K562 treated with DMSO at 1 percent for 4 hours (cell line): ENCODE measurements around the gene PYCARD. TPM values are rescaled to one million over a fixed set of nuclear protein-coding genes. Genes with fewer than 3 reads are reported as not detected.

Experiments
- total RNA-seq: library from RNA; unstranded; fragments of 300-600 nt; gene quantifications from 2 replicates; pipeline ENCODE4 v1.2.3, GENCODE V29; 2022; ENCODE audit not compliant: insufficient read depth

Gene PYCARD
- 47.8 and 60.3 TPM in 2 replicates for total RNA-seq

DNA sequence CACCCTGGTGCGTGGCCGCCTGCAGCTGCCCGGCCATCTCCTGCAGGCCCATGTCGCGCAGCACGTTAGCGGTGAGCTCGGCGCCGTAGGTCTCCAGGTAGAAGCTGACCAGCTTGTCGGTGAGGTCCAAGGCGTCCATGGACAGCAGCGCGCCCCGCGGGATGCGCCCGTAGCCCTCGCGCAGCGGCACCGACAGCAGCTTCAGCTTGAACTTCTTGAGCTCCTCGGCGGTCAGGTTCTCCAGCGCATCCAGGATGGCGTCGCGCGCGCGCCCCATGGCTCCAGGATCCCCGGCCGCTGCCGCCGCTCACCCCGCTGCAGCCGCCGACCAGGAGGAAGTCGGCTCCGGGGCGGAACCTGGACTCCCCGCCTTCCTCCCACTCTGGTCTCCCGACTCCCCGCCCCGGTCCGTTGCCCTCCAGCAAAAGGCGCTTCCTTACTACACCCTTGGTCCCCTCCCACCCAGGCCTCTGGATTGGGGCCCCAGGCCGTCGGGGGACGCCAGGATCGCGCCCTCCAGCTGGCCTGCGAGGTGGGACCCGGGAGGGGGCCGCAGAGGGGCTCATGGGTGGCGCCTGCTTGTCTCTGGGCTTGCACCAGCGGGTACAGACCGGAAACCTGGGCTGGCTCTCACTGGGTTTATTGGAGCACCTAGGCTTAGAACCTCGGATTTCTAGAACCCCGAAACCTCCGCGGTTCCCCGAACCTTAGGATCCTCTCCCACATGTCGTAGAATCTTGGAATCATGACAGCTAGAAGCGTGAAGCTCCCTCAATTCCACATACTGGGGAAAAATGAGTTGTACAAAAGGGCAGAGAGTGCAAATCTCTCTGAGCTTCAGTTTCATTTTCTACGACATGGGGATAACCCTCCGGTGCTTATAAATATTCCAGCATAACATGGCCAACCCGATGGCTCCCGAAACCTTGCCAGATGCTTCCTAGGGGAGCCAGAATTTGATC, at the start of gene PYCARD:
Gene PYCARD, minus strand, starts transcription at position 347 of the 962 bp plus-strand sequence. Its CDS starts 70 bp downstream, at position 277.

DNA sequence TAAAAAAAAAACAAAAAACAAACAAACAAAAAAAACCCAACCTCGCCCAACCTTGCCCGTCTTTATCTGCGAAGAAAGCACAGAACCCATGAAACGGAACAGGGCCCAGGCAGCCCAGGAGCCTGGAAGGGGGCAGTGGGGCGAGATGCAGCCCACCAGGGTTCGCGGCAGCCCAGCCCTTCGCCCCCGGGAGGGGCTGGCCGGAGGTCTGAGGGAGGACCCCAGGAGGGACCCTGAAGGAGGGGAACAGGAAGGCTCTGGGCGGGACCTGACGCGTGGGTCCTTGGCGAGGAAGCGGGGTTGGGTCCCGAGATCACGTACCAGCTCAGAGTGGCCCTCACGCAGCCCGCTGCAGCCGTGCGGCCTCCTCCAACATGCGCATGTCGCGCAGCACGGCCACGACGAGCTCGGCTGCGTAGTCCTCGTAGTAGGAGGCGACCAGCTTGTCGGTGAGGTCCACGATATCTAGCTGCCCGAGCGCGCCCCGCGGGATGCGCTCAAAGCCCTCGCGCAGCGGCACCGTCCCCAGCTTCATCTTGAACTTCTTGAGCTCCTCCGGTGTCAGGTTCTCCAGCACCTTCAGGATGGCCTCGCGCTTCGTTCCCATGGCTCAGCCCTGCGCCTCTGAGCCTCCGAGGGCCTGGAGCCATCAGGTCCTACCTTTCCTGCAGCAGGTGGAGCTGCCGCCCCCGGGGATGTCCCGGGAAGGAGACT, 14.0 kb upstream of the PYCARD start, which contains the start of gene PYDC1:
Gene PYDC1, minus strand, starts transcription at position 714 of the 714 bp plus-strand sequence. Its CDS starts 107 bp downstream, at position 607.

DNA sequence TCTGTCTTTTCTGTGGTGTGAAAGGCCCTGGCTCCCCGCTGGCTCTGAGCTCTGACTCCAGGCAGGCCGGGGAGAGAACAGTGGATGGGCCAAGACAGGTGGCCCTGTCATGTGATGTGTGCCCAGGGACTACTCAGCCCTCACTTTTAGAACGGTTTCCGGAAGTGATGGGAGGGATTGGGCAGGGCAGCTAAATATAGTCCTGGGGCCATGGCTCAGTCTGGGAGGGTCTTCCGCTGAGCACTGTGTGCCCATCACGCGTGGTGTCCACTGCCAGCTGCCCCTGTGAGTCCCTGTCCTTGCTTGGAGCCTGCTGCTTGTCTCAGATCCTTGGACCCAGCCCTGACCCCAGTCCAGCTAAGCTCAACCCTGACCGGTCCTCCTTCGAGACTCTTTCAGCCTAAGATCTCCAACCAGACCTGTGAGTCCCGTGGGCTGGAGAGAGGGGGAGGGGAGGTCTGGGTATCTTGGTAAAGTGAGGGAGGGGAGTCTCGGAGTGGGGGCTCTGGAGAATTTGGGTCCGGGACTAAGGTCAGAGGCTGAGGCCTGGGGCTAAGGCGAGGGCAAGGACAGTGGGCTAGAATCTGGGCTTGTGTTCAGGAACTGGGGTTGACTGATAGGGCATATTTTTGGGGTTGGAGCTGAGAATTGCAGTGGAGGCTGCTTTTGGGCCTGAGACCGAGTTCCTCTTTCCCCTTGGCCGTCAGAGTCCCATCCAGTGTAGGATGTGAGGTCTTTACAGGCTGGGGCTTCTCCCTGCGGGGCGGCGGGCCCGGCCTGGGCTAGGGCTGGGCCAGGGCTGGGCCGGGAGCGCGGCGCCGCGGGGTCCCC, 11.5 kb upstream of the PYCARD start, which contains the start of gene TRIM72:
Gene TRIM72, plus strand, starts transcription at position 243 of the 831 bp plus-strand sequence. CDS start 620 bp downstream, outside the sequence.

DNA sequence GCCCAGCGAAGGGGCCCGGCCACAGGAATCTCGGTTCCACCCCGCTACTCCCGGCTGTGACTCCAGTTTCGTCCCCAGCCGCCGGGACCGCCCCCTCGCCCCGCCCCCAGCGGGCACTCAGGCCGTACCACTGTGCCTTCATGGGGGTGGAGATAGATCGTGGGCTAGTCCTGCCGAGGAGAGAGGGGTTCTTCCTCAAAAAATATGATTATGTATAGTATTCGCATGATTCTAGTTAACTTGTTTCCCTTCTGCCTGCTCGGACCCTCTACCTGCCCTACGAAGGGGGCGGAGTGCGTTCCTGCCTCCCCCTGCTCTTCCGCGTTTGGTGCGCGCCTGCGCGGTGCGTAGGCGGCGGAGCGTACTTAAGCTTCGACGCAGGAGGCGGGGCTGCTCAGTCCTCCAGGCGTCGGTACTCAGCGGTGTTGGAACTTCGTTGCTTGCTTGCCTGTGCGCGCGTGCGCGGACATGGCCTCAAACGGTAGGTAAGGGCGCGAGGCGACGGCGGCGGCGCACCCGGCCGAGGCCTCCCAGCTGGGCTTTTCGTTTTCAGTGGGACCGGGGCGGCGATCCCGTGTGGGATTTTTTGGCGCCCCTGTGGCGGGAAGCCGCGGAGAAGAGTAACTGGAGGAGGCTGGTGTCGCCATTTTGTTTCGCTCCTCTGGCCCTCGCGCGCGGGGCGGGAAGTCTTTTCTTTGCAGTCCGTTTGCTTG, 22.7 kb downstream of the PYCARD start, which contains the start of gene FUS:
Gene FUS, plus strand, starts transcription at position 393 of the 713 bp plus-strand sequence. Its CDS starts 76 bp downstream, at position 469.

Other genes starting within 250 kb of the PYCARD start
- gene SETD1A, start 245.0 kb downstream of the PYCARD start, total RNA-seq: 14.5 and 23.8 TPM in 2 replicates
- 44.6 and 47.9 TPM in 2 replicates for gene HSD3B7, start 217.6 kb downstream of the PYCARD start, total RNA-seq
- gene STX1B, start 192.1 kb downstream of the PYCARD start, total RNA-seq: 0.31 TPM in 1 of 2 replicates, not detected in the other
- 44.1 and 45.2 TPM in 2 replicates for gene STX4, start 169.2 kb downstream of the PYCARD start, total RNA-seq
- gene ZNF668, start 128.5 kb downstream of the PYCARD start, total RNA-seq: 13.4 and 15.6 TPM in 2 replicates
- gene ZNF646, start 128.3 kb downstream of the PYCARD start, total RNA-seq: 12.6 and 13.5 TPM in 2 replicates
- gene PRSS53, start 113.8 kb downstream of the PYCARD start, total RNA-seq: 3.8 and 4.7 TPM in 2 replicates
- gene VKORC1, start 108.0 kb downstream of the PYCARD start, total RNA-seq: 148 and 159 TPM in 2 replicates
- gene BCKDK, start 94.4 kb downstream of the PYCARD start, total RNA-seq: 41.2 and 58.7 TPM in 2 replicates
- gene KAT8, start 85.1 kb downstream of the PYCARD start, total RNA-seq: 90.8 and 110 TPM in 2 replicates
- 64.8 and 68.2 TPM in 2 replicates for gene PRSS8, start 67.0 kb downstream of the PYCARD start, total RNA-seq
- gene PRSS36, start 52.7 kb downstream of the PYCARD start, total RNA-seq: not detected in 2 replicates
- gene FUS, start 22.6 kb downstream of the PYCARD start, total RNA-seq: 273 and 304 TPM in 2 replicates
- 0.08 TPM in 1 of 2 replicates, not detected in the other for gene TRIM72, start 11.4 kb upstream of the PYCARD start, total RNA-seq
- gene PYDC1, start 14.4 kb upstream of the PYCARD start, total RNA-seq: not detected in 2 replicates
- 2.3 and 6.3 TPM in 2 replicates for gene ITGAM, start 57.2 kb upstream of the PYCARD start, total RNA-seq
- gene ITGAX, start 152.4 kb upstream of the PYCARD start, total RNA-seq: 0.74 and 0.84 TPM in 2 replicates
- not detected in 2 replicates for gene ITGAD, start 190.6 kb upstream of the PYCARD start, total RNA-seq
- gene COX6A2, start 225.6 kb upstream of the PYCARD start, total RNA-seq: not detected in 2 replicates
- 0.50 TPM in 1 of 2 replicates, not detected in the other for gene ZNF843, start 240.0 kb upstream of the PYCARD start, total RNA-seq